ENCODE measurements around the gene LHX2.

DNA sequence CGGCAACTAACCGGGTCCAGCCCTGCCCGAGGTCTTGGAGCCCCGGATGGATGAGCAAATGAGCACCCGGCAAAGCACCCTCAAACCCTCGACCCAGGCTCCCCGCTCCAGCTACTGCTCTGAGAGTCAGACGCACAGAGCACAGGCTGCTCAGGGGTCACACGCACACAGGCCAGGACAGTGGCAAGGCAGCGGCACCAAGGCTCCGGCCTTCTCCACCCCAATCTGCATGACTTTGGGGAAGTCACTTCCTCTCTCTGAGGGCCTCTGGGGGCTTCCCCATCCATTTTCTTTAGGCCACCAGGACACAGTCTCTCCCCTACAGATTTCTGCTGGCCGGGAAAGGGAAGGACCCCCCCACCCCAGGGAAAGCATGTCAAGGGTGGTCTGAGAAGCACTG is 18.0 kb downstream of the LHX2 start:
- TF ChIP-seq POLR2AphosphoS5 (IDR thresholded peaks at IDR 0.05) (no peak), POLR2A (IDR thresholded peaks at IDR 0.05) (no peak)
